Lower leg skin (tissue), 4 donors: Measurements from ENCODE around the gene DISC1. TPM values are rescaled to one million over a fixed set of nuclear protein-coding genes. Genes with fewer than 3 reads are reported as not detected.

ENCODE experiments used
- DNase-seq, 2 donors: peaks; one replicate each; pipeline ENCODE4 v3.0.0-alpha.2; 2019; ENCODE audit warnings: low spot score in 2 of 2
- H3K4me3 ChIP-seq: fragments of 200-600 bp; sonication (generic); 2 replicates; pipeline ENCODE4 v1.5.1; 2017; ENCODE audit warnings: mild to moderate bottlenecking, low read depth; ENCODE audit not compliant: poor library complexity, severe bottlenecking
- CTCF ChIP-seq, 3 donors: fragments of 450-650 bp; IDR thresholded peaks; one replicate each; pipeline ENCODE4 v1.5.1; 2016; ENCODE audit warnings: antibody characterized with exemption in 3 of 3, mild to moderate bottlenecking in 3 of 3, moderate library complexity in 2 of 3
- POLR2A ChIP-seq, 2 donors: fragments of 450-650 bp; IDR thresholded peaks; one replicate each; pipeline ENCODE4 v1.6.1; 2016 to 2017; ENCODE audit warnings: antibody characterized with exemption in 2 of 2, mild to moderate bottlenecking in 1 of 2, moderate library complexity in 1 of 2
- WGBS, 2 donors: methylation state at CpG; one replicate each; pipeline ENCODE4 v1.1.5; 2018; 5-methylcytosine and 5-hydroxymethylcytosine counted together
- intact Hi-C: fragments of 100-400 bp; cut with DNase I; formaldehyde crosslinking; loops from one replicate; pipeline ENCODE4 v1.15.0; 2023; ENCODE audit warnings: low total_unique reads
- total RNA-seq, 4 donors: library from RNA; depleted of rRNA; stranded (reverse); fragments of >200 nt; gene quantifications; one replicate each; pipeline ENCODE4 v1.1.0, GENCODE V29; 2016

The DISC1 gene
- total RNA-seq, 4 donors from 2014 or later: 1.6 to 7.4 (median 3.5) TPM

- intact Hi-C loops: no loop called here
- H3K4me3 ChIP-seq: no peak overlapping the region
- TF ChIP-seq CTCF (IDR thresholded peaks at IDR 0.05) (no peak), POLR2A (IDR thresholded peaks at IDR 0.05) (no peak)
- 97% methylated on average over 2 of the region's 2 CpGs for WGBS, 2 donors
- no peak for DNase-seq
Measured at GRCh38 chr1:231750296-231750695, 123.7 kb downstream of the DISC1 start.

- DNase-seq: no peak
- WGBS, 2 donors: 78 to 88% methylated on average over 3 of the region's 3 CpGs
- H3K4me3 ChIP-seq: no peak overlapping the region
- TF ChIP-seq POLR2A (IDR thresholded peaks at IDR 0.05): no peak
- no peak for TF ChIP-seq CTCF (IDR thresholded peaks at IDR 0.05)
- intact Hi-C loops: no loop called here
Measured at GRCh38 chr1:231750818-231751362, 124.3 kb downstream of the DISC1 start.

GRCh38 chr1:231751415-231751814, 124.8 kb downstream of the DISC1 start:
- intact Hi-C loops: no loop called here
- no peak for TF ChIP-seq POLR2A (IDR thresholded peaks at IDR 0.05)

GRCh38 chr1:231753313-231753712, 126.7 kb downstream of the DISC1 start:
- intact Hi-C loops: no loop called here
- TF ChIP-seq POLR2A (IDR thresholded peaks at IDR 0.05) (no peak), CTCF (IDR thresholded peaks at IDR 0.05) (no peak)
- 93 to 95% methylated on average over 3 of the region's 3 CpGs for WGBS, 2 donors
- no peak overlapping the region for H3K4me3 ChIP-seq
- DNase-seq: no peak

More at GRCh38 chr1:231751415-231751814, 124.8 kb downstream of the DISC1 start:
- H3K4me3 ChIP-seq: no peak overlapping the region
- DNase-seq: no peak

GRCh38 chr1:231757101-231757404, 130.5 kb downstream of the DISC1 start:
- no peak overlapping the region for H3K4me3 ChIP-seq
- TF ChIP-seq CTCF (IDR thresholded peaks at IDR 0.05) (no peak), POLR2A (IDR thresholded peaks at IDR 0.05) (no peak)
- DNase-seq: no peak
- WGBS, 2 donors: 30 to 33% methylated on average over 2 of the region's 2 CpGs
- intact Hi-C loops: no loop called here

GRCh38 chr1:231757759-231758158, 131.2 kb downstream of the DISC1 start:
- no peak overlapping the region for H3K4me3 ChIP-seq
- no peak for DNase-seq
- intact Hi-C loops: no loop called here
- 64 to 71% methylated on average over 8 of the region's 8 CpGs for WGBS, 2 donors
- TF ChIP-seq POLR2A (IDR thresholded peaks at IDR 0.05) (no peak), CTCF (IDR thresholded peaks at IDR 0.05) (no peak)
